IMR-90 (cell line): ENCODE measurements around the gene LMAN2. TPM values are rescaled to one million over a fixed set of nuclear protein-coding genes. Genes with fewer than 3 reads are reported as not detected.

ENCODE experiments used
- polyA plus RNA-seq, 3 experiments: library from polyadenylated mRNA; depleted of rRNA; stranded (reverse); fragments of >200 nt; gene quantifications; 2 replicates each; pipeline ENCODE4 v1.2.3, GENCODE V29; 2012; ENCODE audit warnings: low replicate concordance in 1 of 3
- total RNA-seq: library from RNA; depleted of rRNA; stranded (reverse); fragments of >200 nt; gene quantifications from 2 replicates; pipeline ENCODE4 v1.2.3, GENCODE V29; 2012
- TF ChIP-seq, protein P1 (sequence below): conservative IDR thresholded peaks from 2 replicates; pipeline ENCODE4 v1.5.1; 2012; ENCODE audit warnings: mild to moderate bottlenecking, low read depth, low read length, improper control_type of control experiment

The LMAN2 gene
- total and polyA plus RNA-seq, 2 of the 4 experiments (the other 2 are of a cell fraction), result 253 to 303 TPM

- TF ChIP-seq, protein P1, sequence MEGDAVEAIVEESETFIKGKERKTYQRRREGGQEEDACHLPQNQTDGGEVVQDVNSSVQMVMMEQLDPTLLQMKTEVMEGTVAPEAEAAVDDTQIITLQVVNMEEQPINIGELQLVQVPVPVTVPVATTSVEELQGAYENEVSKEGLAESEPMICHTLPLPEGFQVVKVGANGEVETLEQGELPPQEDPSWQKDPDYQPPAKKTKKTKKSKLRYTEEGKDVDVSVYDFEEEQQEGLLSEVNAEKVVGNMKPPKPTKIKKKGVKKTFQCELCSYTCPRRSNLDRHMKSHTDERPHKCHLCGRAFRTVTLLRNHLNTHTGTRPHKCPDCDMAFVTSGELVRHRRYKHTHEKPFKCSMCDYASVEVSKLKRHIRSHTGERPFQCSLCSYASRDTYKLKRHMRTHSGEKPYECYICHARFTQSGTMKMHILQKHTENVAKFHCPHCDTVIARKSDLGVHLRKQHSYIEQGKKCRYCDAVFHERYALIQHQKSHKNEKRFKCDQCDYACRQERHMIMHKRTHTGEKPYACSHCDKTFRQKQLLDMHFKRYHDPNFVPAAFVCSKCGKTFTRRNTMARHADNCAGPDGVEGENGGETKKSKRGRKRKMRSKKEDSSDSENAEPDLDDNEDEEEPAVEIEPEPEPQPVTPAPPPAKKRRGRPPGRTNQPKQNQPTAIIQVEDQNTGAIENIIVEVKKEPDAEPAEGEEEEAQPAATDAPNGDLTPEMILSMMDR, result no peak
Measured at GRCh38 chr5:177314376-177315342, 36.8 kb downstream of the LMAN2 start (continued).
